ENCODE data around the gene MPV17L.

Gene MPV17L

DNA sequence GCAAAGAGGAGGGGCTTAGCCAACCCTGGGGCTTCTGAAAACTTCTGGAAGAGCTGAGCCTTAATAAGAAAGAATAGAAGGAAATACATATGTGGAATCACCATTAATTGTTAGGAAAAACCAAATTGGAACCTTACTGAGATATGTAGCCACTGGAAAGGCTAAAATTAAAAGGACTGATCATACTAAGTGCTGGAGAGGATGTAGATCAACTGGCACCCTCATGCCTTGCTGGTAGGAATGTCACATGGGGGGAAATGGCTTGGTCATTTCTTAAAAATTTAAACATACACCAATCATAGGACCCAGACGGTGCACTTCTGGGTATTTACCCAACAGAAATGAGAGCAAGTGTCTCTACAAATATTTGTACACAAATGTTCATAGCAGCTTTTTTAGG lies 49.9 kb downstream of the MPV17L start:
- Histone ChIP-seq H3K9me3 (replicated peaks; ENCODE audit: insufficient read depth, low read length) (no peaks in the 10 kb centered on the region), H3K36me3 (replicated peaks; ENCODE audit: insufficient read depth, low read length) (no peaks in the 10 kb centered on the region), H3K79me2 (ENCODE audit: low read length) (no peaks in the 10 kb centered on the region), H3K27me3 (replicated peaks; ENCODE audit: insufficient read depth, low read length) (no peaks in the 10 kb centered on the region), H3F3A (ENCODE audit: insufficient read depth, low read length) (no peaks in the 10 kb centered on the region), H3K4me3 (ENCODE audit: low read length) (no peak overlapping the region), H3K9ac (ENCODE audit: low read length) (no peak overlapping the region), H3K4me2 (ENCODE audit: low read depth, low read length) (no peak overlapping the region), H2AFZ (ENCODE audit: low read length) (no peak overlapping the region), H3K4me1 (ENCODE audit: low read length) (no peaks in the 10 kb centered on the region), H3K27ac (ENCODE audit: low read length) (no peak overlapping the region), H3K9me2 (replicated peaks; ENCODE audit: insufficient read depth, low read length) (no peaks in the 10 kb centered on the region), H4K20me1 (ENCODE audit: insufficient read depth, low read length) (no peaks in the 10 kb centered on the region)
- TF ChIP-seq, protein P1, sequence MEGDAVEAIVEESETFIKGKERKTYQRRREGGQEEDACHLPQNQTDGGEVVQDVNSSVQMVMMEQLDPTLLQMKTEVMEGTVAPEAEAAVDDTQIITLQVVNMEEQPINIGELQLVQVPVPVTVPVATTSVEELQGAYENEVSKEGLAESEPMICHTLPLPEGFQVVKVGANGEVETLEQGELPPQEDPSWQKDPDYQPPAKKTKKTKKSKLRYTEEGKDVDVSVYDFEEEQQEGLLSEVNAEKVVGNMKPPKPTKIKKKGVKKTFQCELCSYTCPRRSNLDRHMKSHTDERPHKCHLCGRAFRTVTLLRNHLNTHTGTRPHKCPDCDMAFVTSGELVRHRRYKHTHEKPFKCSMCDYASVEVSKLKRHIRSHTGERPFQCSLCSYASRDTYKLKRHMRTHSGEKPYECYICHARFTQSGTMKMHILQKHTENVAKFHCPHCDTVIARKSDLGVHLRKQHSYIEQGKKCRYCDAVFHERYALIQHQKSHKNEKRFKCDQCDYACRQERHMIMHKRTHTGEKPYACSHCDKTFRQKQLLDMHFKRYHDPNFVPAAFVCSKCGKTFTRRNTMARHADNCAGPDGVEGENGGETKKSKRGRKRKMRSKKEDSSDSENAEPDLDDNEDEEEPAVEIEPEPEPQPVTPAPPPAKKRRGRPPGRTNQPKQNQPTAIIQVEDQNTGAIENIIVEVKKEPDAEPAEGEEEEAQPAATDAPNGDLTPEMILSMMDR (IDR thresholded peaks at IDR 0.05; ENCODE audit: low read length), result no peak
- TF ChIP-seq EZH2phosphoT487 (IDR thresholded peaks at IDR 0.05; ENCODE audit: low read length), result no peak
- no peak for TF ChIP-seq EZH2 (optimal IDR thresholded peaks at IDR 0.05; ENCODE audit: low read depth, low read length)
- DNase-seq, result no peak

DNA sequence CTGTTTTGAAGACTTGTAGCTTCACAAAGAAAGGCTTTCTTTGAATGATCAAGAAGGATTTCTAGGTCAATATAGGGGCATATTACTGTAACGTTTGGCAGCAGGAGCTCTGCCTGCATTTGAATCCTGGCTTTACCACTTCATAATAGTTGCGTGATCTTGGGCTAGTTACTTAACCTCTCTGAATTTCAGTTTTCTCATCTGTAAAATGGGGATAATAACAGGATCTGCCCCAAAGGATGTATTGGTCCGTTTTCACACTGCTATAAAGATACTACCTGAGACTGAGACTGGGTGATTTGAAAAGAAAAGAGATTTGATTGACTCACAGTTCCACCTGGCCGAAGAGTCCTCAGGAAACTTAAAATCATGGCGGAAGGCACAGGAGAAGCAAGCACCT lies 51.3 kb downstream of the MPV17L start:
- Histone ChIP-seq H2AFZ (ENCODE audit: low read length) (no peak overlapping the region), H3K27ac (ENCODE audit: low read length) (no peak overlapping the region), H3K4me1 (ENCODE audit: low read length) (no peaks in the 10 kb centered on the region), H3K4me3 (ENCODE audit: low read length) (no peak overlapping the region), H3K27me3 (replicated peaks; ENCODE audit: insufficient read depth, low read length) (no peaks in the 10 kb centered on the region), H3K36me3 (replicated peaks; ENCODE audit: insufficient read depth, low read length) (no peaks in the 10 kb centered on the region), H3K9me2 (replicated peaks; ENCODE audit: insufficient read depth, low read length) (no peaks in the 10 kb centered on the region), H3K4me2 (ENCODE audit: low read depth, low read length) (no peak overlapping the region), H3F3A (ENCODE audit: insufficient read depth, low read length) (no peaks in the 10 kb centered on the region), H3K9ac (ENCODE audit: low read length) (no peak overlapping the region), H4K20me1 (ENCODE audit: insufficient read depth, low read length) (no peaks in the 10 kb centered on the region), H3K79me2 (ENCODE audit: low read length) (no peaks in the 10 kb centered on the region), H3K9me3 (replicated peaks; ENCODE audit: insufficient read depth, low read length) (no peaks in the 10 kb centered on the region)
- no peak for DNase-seq
- TF ChIP-seq EZH2phosphoT487 (IDR thresholded peaks at IDR 0.05; ENCODE audit: low read length), result no peak
- TF ChIP-seq, protein P1 (IDR thresholded peaks at IDR 0.05; ENCODE audit: low read length), result no peak
- no peak for TF ChIP-seq EZH2 (optimal IDR thresholded peaks at IDR 0.05; ENCODE audit: low read depth, low read length)

DNA sequence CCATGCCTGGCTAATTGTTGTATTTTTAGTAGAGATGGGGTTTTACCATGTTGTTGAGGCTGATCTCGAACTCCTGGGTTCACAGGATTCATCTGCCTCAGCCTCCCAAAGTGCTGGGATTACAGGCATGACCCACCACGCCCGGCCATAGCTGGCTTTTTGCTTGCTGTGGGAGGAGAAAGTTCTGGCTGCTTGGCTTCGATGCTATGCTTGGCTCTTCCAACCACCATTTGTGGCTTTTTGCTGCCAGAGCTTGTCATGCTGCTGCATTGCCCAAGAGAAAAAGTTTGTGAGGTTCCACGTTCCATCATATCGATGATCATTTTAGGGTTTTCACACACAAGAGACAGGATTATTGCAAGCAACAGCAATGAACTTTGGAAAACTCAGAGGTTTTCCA lies 55.1 kb downstream of the MPV17L start:
- Histone ChIP-seq H3K27ac (ENCODE audit: low read length) (no peak overlapping the region), H3K27me3 (replicated peaks; ENCODE audit: insufficient read depth, low read length) (no peaks in the 10 kb centered on the region), H3K36me3 (replicated peaks; ENCODE audit: insufficient read depth, low read length) (no peaks in the 10 kb centered on the region)

More for the DNA sequence above, 55.1 kb downstream of the MPV17L start:
- Histone ChIP-seq H3K79me2 (ENCODE audit: low read length) (no peaks in the 10 kb centered on the region), H3K9me3 (replicated peaks; ENCODE audit: insufficient read depth, low read length) (no peaks in the 10 kb centered on the region), H3K9me2 (replicated peaks; ENCODE audit: insufficient read depth, low read length) (no peaks in the 10 kb centered on the region), H3K4me3 (ENCODE audit: low read length) (no peak overlapping the region), H2AFZ (ENCODE audit: low read length) (no peak overlapping the region), H3K9ac (ENCODE audit: low read length) (no peak overlapping the region), H4K20me1 (ENCODE audit: insufficient read depth, low read length) (no peaks in the 10 kb centered on the region), H3K4me1 (ENCODE audit: low read length) (no peaks in the 10 kb centered on the region), H3K4me2 (ENCODE audit: low read depth, low read length) (no peak overlapping the region), H3F3A (ENCODE audit: insufficient read depth, low read length) (no peaks in the 10 kb centered on the region)
- DNase-seq, result no peak
- TF ChIP-seq, protein P1 (IDR thresholded peaks at IDR 0.05; ENCODE audit: low read length), result no peak
- no peak for TF ChIP-seq EZH2 (optimal IDR thresholded peaks at IDR 0.05; ENCODE audit: low read depth, low read length)
- TF ChIP-seq EZH2phosphoT487 (IDR thresholded peaks at IDR 0.05; ENCODE audit: low read length), result no peak
